ENCODE data around the gene PITHD1.

DNA sequence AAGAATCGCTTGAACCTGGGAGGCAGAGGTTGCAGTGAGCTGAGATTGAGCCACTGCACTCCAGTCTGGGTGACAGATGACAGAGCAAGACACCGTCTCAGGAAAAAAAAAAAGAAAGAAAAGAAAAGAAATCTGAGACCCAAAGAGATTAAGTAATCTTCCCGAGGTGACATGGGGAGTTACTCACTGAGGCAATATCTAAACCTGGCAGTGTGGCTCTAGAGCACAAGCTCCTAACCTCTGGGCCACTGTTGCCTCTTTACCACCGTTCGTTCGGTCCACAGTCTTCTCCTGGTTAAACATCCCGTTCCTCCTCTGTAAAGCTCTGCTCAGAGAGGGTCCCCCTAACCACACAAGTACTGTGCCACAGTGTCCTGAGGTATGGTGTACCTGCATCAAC is 45.5 kb downstream of the PITHD1 start:
- TF ChIP-seq, protein P1, sequence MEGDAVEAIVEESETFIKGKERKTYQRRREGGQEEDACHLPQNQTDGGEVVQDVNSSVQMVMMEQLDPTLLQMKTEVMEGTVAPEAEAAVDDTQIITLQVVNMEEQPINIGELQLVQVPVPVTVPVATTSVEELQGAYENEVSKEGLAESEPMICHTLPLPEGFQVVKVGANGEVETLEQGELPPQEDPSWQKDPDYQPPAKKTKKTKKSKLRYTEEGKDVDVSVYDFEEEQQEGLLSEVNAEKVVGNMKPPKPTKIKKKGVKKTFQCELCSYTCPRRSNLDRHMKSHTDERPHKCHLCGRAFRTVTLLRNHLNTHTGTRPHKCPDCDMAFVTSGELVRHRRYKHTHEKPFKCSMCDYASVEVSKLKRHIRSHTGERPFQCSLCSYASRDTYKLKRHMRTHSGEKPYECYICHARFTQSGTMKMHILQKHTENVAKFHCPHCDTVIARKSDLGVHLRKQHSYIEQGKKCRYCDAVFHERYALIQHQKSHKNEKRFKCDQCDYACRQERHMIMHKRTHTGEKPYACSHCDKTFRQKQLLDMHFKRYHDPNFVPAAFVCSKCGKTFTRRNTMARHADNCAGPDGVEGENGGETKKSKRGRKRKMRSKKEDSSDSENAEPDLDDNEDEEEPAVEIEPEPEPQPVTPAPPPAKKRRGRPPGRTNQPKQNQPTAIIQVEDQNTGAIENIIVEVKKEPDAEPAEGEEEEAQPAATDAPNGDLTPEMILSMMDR (IDR thresholded peaks at IDR 0.05; ENCODE audit: low read length): no peak
- TF ChIP-seq EZH2 (IDR thresholded peaks at IDR 0.05; ENCODE audit: borderline replicate concordance, low read length): no peak
